ENCODE results near the gene LRRC45. TPM values are rescaled to one million over a fixed set of nuclear protein-coding genes. Genes with fewer than 3 reads are reported as not detected.

LRRC45 gene
- total and polyA plus RNA-seq, 9 of the 15 experiments (the other 6 are each of a cell fraction or from before 2014, with no cell fraction given): 3.5 to 21.5 (median 11.2) TPM; not detected in 2

DNA sequence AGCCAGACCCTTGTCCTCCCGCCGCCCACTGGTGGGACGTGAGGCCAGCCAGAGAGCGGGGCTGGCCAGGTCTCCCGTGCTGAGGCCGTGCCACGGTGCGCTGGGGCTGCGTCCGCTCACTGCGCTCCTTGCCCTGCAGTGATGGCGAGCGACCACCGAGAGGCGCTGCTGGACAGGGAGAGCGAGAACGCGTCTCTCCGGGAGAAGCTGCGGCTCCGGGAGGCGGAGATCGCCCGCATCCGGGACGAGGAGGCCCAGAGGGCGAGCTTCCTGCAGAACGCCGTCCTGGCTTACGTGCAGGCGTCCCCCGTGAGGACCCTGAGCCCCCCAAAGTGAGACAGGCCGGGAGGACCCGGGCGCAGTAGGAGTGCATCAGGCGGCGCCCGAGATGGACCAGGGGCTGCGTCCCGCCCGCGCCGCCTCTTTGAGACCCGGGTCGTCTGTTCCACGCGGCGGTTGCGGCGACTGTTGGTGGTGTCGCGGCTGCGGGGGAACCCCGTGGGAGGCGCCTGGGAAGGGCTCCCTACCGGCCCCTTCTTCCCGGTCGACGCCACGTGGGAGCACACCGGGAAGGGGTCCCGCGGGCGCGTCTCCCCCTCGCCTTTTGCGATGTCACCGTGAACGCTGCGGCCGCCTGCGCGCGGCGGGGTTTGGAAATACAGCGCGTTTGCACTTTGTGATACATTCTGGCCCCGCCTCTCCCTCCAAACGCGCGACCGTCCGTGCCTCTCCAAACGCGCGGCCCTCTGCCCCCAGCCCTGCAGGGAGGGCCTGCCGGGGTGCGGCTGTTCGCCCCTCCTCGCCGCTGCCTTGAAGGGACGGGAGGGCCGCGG, 7.6 kb downstream of the LRRC45 start (continued):
- TF ChIP-seq, protein P1, sequence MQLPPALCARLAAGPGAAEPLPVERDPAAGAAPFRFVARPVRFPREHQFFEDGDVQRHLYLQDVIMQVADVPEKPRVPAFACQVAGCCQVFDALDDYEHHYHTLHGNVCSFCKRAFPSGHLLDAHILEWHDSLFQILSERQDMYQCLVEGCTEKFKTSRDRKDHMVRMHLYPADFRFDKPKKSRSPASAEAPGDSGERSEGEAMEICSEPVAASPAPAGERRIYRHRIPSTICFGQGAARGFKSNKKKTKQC (CRISPR knock-in tag; IDR thresholded peaks at IDR 0.05): peak; percentile 59; the same call in 1 of the 2 replicates
- TF ChIP-seq HDAC1 (IDR thresholded peaks at IDR 0.05): peak in 1 of 2 experiments; percentile 77; a peak in 2 of 4 replicates
- TF ChIP-seq, protein P2, sequence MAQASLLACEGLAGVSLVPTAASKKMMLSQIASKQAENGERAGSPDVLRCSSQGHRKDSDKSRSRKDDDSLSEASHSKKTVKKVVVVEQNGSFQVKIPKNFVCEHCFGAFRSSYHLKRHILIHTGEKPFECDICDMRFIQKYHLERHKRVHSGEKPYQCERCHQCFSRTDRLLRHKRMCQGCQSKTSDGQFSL (CRISPR knock-in tag; IDR thresholded peaks at IDR 0.05): peak; percentile 40; the same call in 1 of the 2 replicates
- TF ChIP-seq, protein P2 (tag; IDR thresholded peaks at IDR 0.05): no peak
- no peak for TF ChIP-seq ZNF699 (CRISPR knock-in tag; IDR thresholded peaks at IDR 0.05; ENCODE audit: insufficient replicate concordance)
- TF ChIP-seq FOXO4 (CRISPR knock-in tag; IDR thresholded peaks at IDR 0.05): no peak
- TF ChIP-seq MAFG (tag; conservative IDR thresholded peaks at IDR 0.05): no peak
- TF ChIP-seq DNMT1 (IDR thresholded peaks at IDR 0.05): no peak
- peak; percentile 96 for TF ChIP-seq CTBP1 (IDR thresholded peaks at IDR 0.05; ENCODE audit: borderline replicate concordance)
- TF ChIP-seq, protein P3, sequence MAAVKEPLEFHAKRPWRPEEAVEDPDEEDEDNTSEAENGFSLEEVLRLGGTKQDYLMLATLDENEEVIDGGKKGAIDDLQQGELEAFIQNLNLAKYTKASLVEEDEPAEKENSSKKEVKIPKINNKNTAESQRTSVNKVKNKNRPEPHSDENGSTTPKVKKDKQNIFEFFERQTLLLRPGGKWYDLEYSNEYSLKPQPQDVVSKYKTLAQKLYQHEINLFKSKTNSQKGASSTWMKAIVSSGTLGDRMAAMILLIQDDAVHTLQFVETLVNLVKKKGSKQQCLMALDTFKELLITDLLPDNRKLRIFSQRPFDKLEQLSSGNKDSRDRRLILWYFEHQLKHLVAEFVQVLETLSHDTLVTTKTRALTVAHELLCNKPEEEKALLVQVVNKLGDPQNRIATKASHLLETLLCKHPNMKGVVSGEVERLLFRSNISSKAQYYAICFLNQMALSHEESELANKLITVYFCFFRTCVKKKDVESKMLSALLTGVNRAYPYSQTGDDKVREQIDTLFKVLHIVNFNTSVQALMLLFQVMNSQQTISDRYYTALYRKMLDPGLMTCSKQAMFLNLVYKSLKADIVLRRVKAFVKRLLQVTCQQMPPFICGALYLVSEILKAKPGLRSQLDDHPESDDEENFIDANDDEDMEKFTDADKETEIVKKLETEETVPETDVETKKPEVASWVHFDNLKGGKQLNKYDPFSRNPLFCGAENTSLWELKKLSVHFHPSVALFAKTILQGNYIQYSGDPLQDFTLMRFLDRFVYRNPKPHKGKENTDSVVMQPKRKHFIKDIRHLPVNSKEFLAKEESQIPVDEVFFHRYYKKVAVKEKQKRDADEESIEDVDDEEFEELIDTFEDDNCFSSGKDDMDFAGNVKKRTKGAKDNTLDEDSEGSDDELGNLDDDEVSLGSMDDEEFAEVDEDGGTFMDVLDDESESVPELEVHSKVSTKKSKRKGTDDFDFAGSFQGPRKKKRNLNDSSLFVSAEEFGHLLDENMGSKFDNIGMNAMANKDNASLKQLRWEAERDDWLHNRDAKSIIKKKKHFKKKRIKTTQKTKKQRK (IDR thresholded peaks at IDR 0.05; ENCODE audit: borderline replicate concordance, low read depth, low read length): no peak
- 0 out of 2 replicates have a peak, but pooled peaks have one; percentile 34 for TF ChIP-seq ZNF76 (CRISPR knock-in tag; IDR thresholded peaks at IDR 0.05; ENCODE audit: borderline replicate concordance)
- TF ChIP-seq, protein P4, sequence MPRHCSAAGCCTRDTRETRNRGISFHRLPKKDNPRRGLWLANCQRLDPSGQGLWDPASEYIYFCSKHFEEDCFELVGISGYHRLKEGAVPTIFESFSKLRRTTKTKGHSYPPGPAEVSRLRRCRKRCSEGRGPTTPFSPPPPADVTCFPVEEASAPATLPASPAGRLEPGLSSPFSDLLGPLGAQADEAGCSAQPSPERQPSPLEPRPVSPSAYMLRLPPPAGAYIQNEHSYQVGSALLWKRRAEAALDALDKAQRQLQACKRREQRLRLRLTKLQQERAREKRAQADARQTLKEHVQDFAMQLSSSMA (CRISPR knock-in tag; IDR thresholded peaks at IDR 0.05): no peak
- peak in 2 of 3 experiments; percentile 39 to 52 for TF ChIP-seq YY1 (IDR thresholded peaks at IDR 0.05; ENCODE audit: borderline replicate concordance in 1 of 3, control insufficient read depth in 1 of 3, extremely low read depth in 1 of 3, insufficient read depth in 3 of 3, insufficient read length in 1 of 3, insufficient replicate concordance in 2 of 3, low read depth in 1 of 3, low read length in 2 of 3)
- TF ChIP-seq MAZ (CRISPR knock-in tag; conservative IDR thresholded peaks at IDR 0.05 in 1 of 2, IDR thresholded peaks at IDR 0.05 in 1 of 2): peak; percentile 68 to 82
- TF ChIP-seq HMBOX1 (IDR thresholded peaks at IDR 0.05): no peak
- no peak for TF ChIP-seq FOXJ2 (tag; IDR thresholded peaks at IDR 0.05)
- no peak for TF ChIP-seq GTF2A2 (tag; IDR thresholded peaks at IDR 0.05)
